Measurements from ENCODE around the gene VPS26B. TPM values are rescaled to one million over a fixed set of nuclear protein-coding genes. Genes with fewer than 3 reads are reported as not detected.

Gene VPS26B
- total and polyA plus RNA-seq, 9 of the 15 experiments (the other 6 are each of a cell fraction or from before 2014, with no cell fraction given): 3.5 to 43.3 (median 27.4) TPM

DNA sequence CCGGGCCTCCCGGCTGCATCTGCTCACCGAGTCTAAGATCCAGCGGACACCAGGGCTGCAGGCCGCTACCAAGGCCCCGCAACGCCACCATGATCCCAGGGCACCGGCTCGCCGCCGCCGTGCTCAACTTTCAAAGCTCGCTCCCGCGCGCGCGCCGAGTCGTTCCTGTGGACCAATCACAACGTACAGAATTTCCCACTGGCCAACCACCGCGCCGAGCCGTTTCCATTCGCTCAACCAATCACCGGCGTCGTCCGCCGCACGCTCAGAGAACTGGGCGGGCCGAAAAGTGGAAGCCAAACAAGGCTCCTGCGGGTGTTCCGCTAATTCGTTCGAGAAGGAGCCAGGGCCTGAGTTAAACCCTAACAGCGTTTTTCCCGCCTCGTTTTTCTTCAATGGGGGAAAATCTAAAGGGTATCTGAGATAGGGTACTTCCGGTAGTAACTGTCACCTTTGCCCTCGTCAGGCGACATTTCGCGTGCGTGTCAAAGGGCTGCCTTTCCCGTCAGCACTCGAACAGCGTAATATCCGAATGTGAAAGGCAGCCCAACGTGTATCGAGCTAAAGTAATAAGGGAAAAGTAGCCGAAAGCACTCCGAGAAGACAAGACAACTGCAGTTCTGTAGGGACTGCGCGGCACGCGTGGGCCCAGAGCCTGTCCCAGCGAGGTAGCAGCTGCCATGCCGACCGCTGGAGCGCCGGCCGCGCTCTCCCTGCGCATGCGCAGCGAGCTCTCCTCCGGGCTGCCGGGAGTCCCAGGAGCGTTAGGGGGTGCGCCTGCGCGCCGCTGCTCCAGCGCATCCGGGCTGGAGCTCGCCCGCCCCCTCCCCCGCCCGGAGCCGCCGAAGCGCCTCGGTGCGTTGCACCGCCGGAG is at the start of gene VPS26B, which contains the start of gene NCAPD3 (continued):
- TF ChIP-seq PHB2 (IDR thresholded peaks at IDR 0.05; ENCODE audit: low read depth): no peak
- no peak for TF ChIP-seq SAFB (IDR thresholded peaks at IDR 0.05; ENCODE audit: borderline replicate concordance, low read depth, low read length)
- TF ChIP-seq HMG20B (CRISPR knock-in tag; IDR thresholded peaks at IDR 0.05): no peak
- TF ChIP-seq, protein P1, sequence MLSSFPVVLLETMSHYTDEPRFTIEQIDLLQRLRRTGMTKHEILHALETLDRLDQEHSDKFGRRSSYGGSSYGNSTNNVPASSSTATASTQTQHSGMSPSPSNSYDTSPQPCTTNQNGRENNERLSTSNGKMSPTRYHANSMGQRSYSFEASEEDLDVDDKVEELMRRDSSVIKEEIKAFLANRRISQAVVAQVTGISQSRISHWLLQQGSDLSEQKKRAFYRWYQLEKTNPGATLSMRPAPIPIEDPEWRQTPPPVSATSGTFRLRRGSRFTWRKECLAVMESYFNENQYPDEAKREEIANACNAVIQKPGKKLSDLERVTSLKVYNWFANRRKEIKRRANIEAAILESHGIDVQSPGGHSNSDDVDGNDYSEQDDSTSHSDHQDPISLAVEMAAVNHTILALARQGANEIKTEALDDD (IDR thresholded peaks at IDR 0.05): no peak
- TF ChIP-seq MAZ (CRISPR knock-in tag; conservative IDR thresholded peaks at IDR 0.05 in 1 of 2, IDR thresholded peaks at IDR 0.05 in 1 of 2): peak; percentile 45 to 87
- TF ChIP-seq POLR2AphosphoS5 (IDR thresholded peaks at IDR 0.05; ENCODE audit: control insufficient read depth, insufficient read depth, low read depth, low read length): peak; percentile 89
- TF ChIP-seq, protein P2, sequence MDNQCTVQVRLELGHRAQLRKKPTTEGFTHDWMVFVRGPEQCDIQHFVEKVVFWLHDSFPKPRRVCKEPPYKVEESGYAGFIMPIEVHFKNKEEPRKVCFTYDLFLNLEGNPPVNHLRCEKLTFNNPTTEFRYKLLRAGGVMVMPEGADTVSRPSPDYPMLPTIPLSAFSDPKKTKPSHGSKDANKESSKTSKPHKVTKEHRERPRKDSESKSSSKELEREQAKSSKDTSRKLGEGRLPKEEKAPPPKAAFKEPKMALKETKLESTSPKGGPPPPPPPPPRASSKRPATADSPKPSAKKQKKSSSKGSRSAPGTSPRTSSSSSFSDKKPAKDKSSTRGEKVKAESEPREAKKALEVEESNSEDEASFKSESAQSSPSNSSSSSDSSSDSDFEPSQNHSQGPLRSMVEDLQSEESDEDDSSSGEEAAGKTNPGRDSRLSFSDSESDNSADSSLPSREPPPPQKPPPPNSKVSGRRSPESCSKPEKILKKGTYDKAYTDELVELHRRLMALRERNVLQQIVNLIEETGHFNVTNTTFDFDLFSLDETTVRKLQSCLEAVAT (IDR thresholded peaks at IDR 0.05): peak in 1 of 2 experiments; percentile 24; a peak in 1 of 4 replicates
- TF ChIP-seq MECOM (CRISPR knock-in tag; IDR thresholded peaks at IDR 0.05): no peak
- TF ChIP-seq TAF7 (tag; IDR thresholded peaks at IDR 0.05): peak; percentile 59; the same call in 1 of the 2 replicates
- TF ChIP-seq MYC (IDR thresholded peaks at IDR 0.05; ENCODE audit: low read depth, low read length): peak; percentile 87
- TF ChIP-seq MYC (CRISPR knock-in tag; IDR thresholded peaks at IDR 0.05; ENCODE audit: borderline replicate concordance, low read depth): peak; percentile 92
- no peak for TF ChIP-seq ILK (tag; IDR thresholded peaks at IDR 0.05; ENCODE audit: borderline replicate concordance, low read depth)
- TF ChIP-seq, protein P3, sequence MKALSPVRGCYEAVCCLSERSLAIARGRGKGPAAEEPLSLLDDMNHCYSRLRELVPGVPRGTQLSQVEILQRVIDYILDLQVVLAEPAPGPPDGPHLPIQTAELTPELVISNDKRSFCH (CRISPR knock-in tag; IDR thresholded peaks at IDR 0.05): no peak
- TF ChIP-seq, protein P3 (tag; IDR thresholded peaks at IDR 0.05): no peak
- no peak for TF ChIP-seq CBX8 (IDR thresholded peaks at IDR 0.05; ENCODE audit: borderline replicate concordance, extremely low read depth, low read depth, low read length, poor library complexity, severe bottlenecking)
- TF ChIP-seq CHD4 (IDR thresholded peaks at IDR 0.05; ENCODE audit: insufficient read depth, insufficient replicate concordance, low read depth, low read length, poor library complexity, severe bottlenecking): no peak
- TF ChIP-seq SIRT6 (IDR thresholded peaks at IDR 0.05; ENCODE audit: low read depth, low read length): no peak
- TF ChIP-seq RCOR1 (IDR thresholded peaks at IDR 0.05; ENCODE audit: borderline replicate concordance in 1 of 2, low read depth in 2 of 2, low read length in 2 of 2): no peak
- TF ChIP-seq HLTF (IDR thresholded peaks at IDR 0.05): no peak
- peak; percentile 91 for TF ChIP-seq PHF8 (IDR thresholded peaks at IDR 0.05; ENCODE audit: borderline replicate concordance, low read length)
- peak; percentile 49 for TF ChIP-seq ZNF316 (IDR thresholded peaks at IDR 0.05)
- TF ChIP-seq MYNN (IDR thresholded peaks at IDR 0.05): no peak
- no peak for TF ChIP-seq MYNN (CRISPR knock-in tag; IDR thresholded peaks at IDR 0.05)
- TF ChIP-seq, protein P4, sequence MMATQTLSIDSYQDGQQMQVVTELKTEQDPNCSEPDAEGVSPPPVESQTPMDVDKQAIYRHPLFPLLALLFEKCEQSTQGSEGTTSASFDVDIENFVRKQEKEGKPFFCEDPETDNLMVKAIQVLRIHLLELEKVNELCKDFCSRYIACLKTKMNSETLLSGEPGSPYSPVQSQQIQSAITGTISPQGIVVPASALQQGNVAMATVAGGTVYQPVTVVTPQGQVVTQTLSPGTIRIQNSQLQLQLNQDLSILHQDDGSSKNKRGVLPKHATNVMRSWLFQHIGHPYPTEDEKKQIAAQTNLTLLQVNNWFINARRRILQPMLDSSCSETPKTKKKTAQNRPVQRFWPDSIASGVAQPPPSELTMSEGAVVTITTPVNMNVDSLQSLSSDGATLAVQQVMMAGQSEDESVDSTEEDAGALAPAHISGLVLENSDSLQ (IDR thresholded peaks at IDR 0.05): peak; percentile 67; the same call in 1 of the 2 replicates

All from K562 (cell line).